ENCODE results near the gene COL6A1. TPM values are rescaled to one million over a fixed set of nuclear protein-coding genes. Genes with fewer than 3 reads are reported as not detected.

COL6A1 gene
- total and polyA plus RNA-seq, 12 donors: 71.9 to 388 (median 143) TPM

DNA sequence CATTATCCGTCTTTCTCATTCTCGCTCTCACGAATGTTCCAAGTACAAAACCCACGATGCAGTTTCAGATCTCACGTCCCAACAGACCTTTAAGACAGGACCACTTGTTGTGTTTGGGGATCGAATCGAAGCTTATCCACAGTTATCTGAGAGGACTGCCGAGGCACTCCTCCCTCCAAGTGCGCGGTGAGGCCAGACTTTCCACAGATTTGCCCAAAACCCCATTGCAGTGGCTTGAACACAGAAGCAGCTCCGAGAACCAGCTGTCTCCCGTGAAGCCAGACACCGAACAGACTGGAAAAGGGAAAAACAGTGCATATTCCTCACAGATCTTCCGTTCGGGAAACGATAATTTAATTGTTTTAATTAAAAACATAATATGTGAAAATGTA is 69.8 kb downstream of the COL6A1 start:
- TF ChIP-seq, protein P1, sequence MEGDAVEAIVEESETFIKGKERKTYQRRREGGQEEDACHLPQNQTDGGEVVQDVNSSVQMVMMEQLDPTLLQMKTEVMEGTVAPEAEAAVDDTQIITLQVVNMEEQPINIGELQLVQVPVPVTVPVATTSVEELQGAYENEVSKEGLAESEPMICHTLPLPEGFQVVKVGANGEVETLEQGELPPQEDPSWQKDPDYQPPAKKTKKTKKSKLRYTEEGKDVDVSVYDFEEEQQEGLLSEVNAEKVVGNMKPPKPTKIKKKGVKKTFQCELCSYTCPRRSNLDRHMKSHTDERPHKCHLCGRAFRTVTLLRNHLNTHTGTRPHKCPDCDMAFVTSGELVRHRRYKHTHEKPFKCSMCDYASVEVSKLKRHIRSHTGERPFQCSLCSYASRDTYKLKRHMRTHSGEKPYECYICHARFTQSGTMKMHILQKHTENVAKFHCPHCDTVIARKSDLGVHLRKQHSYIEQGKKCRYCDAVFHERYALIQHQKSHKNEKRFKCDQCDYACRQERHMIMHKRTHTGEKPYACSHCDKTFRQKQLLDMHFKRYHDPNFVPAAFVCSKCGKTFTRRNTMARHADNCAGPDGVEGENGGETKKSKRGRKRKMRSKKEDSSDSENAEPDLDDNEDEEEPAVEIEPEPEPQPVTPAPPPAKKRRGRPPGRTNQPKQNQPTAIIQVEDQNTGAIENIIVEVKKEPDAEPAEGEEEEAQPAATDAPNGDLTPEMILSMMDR (IDR thresholded peaks at IDR 0.05): no peak

DNA sequence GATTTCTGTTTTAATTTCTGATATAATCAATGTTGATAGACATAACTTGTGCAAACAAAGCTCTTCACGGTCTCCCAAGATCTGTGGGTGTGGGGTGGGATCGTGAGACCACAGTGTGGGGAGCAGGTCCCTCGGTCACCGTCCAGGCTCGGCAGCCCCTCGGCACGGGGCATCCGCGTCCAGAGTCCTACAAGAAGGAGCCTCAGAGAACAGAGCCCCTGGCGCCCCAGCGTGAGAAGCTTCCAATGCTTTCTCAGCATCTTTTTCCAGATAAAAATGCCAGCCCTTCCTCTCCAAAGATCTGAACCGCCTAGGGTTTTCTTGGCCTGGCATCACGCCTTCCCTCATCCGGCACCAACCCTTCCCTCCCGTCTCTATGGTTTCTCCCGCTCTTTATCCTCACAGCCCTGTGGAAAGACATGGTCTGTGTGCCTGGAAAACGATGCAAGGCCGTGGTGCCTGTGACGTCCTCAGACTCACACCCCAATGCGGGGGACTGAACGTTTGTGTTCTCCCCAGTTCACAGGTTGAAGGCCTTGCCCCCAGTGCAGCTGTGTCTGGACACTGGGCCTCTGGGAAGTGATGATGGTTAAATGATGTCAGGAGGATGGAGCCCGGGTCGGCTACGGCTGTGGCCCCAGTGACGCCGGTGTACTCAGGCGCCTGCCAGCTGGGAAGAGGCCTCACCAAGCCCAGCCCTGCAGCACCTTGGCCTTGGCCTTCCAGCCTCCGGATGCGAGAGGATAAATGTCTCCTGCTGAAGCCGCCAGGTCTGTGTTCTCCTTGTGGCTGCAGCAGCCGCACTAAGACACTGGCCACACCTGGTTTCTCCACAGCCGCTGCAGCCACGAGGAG is 70.5 kb downstream of the COL6A1 start:
- 91 to 96% methylated on average over 33 of the region's 33 CpGs for WGBS, 2 donors
- intact Hi-C loops (cut with DNase I): loop anchor here in 1 of 10 donors (2.0 kb wide), 1 partner anchor 49 kb away; no protein-coding TSS in a partner anchor
- DNase-seq (no peak), ATAC-seq (no peak)
- peak overlapping the region in 1 of 10 donors; percentile 48 for H3K27ac ChIP-seq
- H3K4me3 ChIP-seq: no peak overlapping the region
- H3K27me3 ChIP-seq: peaks cover 0 to 13% (median 0%) of the 10 kb centered on the region in 7 donors
- no peaks in the 10 kb centered on the region for H3K36me3 ChIP-seq
- H3K4me1 ChIP-seq: peaks cover 0 to 46% (median 34%) of the 10 kb centered on the region in 9 donors
- no peaks in the 10 kb centered on the region for H3K9me3 ChIP-seq
- TF ChIP-seq, protein P1 (IDR thresholded peaks at IDR 0.05): no peak

More for the DNA sequence above, 69.8 kb downstream of the COL6A1 start:
- intact Hi-C loops (cut with DNase I): loop anchor here in 1 of 10 donors (2.0 kb wide), 1 partner anchor 49 kb away; no protein-coding TSS in a partner anchor
- H3K36me3 ChIP-seq: no peaks in the 10 kb centered on the region
- DNase-seq: no peak
- 75 to 87% methylated on average over 16 of the region's 16 CpGs for WGBS, 2 donors
- H3K4me1 ChIP-seq: peaks cover 0 to 39% (median 27%) of the 10 kb centered on the region in 9 donors
- no peaks in the 10 kb centered on the region for H3K9me3 ChIP-seq
- ATAC-seq: no peak
- no peak overlapping the region for H3K4me3 ChIP-seq
- H3K27me3 ChIP-seq: peaks cover 0 to 6% (median 0%) of the 10 kb centered on the region in 7 donors
- peak overlapping the region in 1 of 10 donors; percentile 48 for H3K27ac ChIP-seq

DNA sequence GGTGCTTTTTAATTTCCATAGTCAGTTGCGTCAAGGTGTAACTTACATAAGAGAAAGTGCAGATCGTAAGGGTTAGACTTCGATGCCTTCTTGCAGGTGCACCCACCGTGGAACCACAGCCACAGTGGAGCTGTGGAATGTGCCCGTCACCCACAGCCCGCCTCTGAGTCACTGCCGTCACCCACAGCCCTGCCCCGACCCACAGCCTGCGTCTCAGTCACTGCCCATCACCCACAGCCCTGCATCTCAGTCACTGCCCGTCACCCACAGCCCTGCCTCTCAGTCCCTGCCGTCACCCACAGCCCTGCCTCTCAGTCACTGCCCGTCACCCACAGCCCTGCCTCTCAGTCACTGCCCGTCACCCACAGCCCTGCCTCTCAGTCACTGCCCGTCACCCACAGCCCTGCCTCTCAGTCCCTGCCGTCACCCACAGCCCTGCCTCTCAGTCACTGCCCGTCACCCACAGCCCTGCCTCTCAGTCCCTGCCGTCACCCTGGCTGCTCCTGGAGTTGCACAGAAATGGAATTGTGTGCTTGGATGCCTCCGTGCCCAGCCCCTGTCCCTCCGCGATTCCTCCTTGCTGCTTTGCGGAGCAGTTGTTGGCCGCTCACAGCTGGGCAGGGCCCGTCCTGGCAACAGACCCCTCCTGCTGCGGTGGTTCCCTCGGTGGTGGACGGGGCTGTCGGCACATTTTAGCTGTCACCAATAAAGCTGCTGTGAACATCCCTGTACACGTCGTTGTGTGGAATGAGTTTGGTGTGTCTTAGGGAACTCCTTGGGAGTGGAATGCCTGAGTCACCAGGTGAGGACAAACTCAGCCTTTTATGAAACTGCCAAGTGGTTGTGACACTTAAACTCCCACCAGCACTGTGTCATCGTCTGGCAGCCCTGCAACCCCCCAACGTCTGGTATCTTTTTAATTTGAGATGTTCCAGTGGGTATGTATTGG is 71.4 kb downstream of the COL6A1 start:
- TF ChIP-seq, protein P1 (IDR thresholded peaks at IDR 0.05): no peak
- Histone ChIP-seq H3K9me3 (no peaks in the 10 kb centered on the region), H3K27me3 (peaks cover 0 to 20% (median 0%) of the 10 kb centered on the region in 7 donors), H3K36me3 (no peaks in the 10 kb centered on the region), H3K27ac (peak overlapping the region in 4 of 10 donors; percentile 8 to 56 (median 34)), H3K4me1 (peaks cover 0 to 48% (median 36%) of the 10 kb centered on the region in 9 donors), H3K4me3 (peak overlapping the region in 1 of 10 donors; percentile 25)
- 70 to 79% methylated on average over 31 of the region's 31 CpGs for WGBS, 2 donors
- DNase-seq (no peak), ATAC-seq (peak in 1 of 8 donors; percentile 14)
- intact Hi-C loops (cut with DNase I): no loop called here

DNA sequence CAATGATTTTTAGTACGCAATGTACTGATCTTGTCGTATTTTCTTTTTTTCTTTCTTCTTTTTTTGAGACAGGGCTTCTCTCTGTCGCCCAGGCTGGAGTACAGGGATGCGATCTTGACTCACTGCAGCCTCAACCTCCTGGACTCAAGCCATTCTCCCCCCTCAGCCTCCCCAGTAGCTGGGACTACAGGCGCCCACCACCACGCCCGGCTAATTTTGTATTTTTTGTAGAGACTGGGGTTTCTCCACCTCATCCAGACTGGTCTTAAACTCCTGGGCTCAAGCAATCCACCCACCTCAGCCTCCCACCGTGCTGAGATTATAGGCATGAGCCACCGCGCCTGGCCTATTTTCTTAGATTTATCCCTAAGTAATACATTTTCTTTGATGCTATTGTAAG is 72.5 kb downstream of the COL6A1 start:
- no peak overlapping the region for H3K4me3 ChIP-seq
- H3K9me3 ChIP-seq: no peaks in the 10 kb centered on the region
- H3K27ac ChIP-seq: peak overlapping the region in 1 of 10 donors; percentile 68
- DNase-seq: no peak
- H3K4me1 ChIP-seq: peaks cover 0 to 43% (median 33%) of the 10 kb centered on the region in 9 donors
- H3K27me3 ChIP-seq: peaks cover 0 to 20% (median 0%) of the 10 kb centered on the region in 7 donors
- H3K36me3 ChIP-seq: no peaks in the 10 kb centered on the region
- TF ChIP-seq, protein P1 (IDR thresholded peaks at IDR 0.05): no peak
- 94 to 96% methylated on average over 10 of the region's 10 CpGs for WGBS, 2 donors
- intact Hi-C loops (cut with DNase I): no loop called here
- ATAC-seq: no peak

All from heart right ventricle (tissue), 16 donors.